HG03064 (cell line): Measurements from ENCODE around the gene UBE2J2.
"Not testable (repeated sequence)": the region's sequence is repeated elsewhere in the genome, so short reads cannot be mapped to it uniquely, and the experiment has no call there.

Experiments used
- ATAC-seq: cut with Tn5 transposase; IDR thresholded peaks from one replicate; pipeline ENCODE4 v1.9.1; 2021; ENCODE audit warnings: low read depth; ENCODE audit not compliant: unreplicated experiment

Gene UBE2J2

DNA sequence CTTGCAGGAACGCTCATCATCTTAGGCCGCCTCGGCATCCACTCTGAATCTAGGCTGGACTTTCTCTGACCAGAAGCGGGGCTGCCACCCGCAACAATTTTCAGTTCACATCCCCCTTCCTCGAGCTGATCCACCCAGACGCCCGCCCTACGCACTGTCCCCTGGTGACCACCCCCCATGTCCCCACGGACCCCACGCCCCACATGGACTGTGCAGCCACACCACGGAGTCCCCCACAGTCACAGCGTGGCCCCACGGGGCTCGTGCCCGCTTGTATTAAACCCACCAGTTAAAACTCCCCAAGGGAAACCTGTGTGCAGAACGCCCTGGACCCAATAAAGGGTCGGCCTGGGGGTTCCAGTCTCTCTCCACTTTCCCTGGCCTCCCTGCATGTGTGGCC, 14.1 kb downstream of the UBE2J2 start:
- ATAC-seq, result no peak

DNA sequence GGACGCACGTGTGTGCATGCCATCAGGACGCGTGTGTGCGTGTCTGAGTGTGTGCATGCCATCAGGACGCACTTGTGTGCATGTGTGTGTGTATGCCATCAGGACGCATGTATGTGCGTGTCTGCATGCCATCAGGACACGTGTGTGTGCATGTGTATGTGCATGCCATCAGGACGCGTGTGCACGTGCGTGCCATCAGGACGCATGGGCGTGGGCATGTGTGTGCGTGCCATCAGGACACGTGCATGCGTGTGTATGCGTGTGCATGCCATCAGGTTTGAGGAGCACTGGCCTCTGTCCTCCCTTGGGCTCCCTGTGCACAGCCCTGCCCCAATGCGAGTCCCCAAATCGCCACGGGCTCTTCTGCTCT, 14.6 kb downstream of the UBE2J2 start:
- ATAC-seq, result no peak

DNA sequence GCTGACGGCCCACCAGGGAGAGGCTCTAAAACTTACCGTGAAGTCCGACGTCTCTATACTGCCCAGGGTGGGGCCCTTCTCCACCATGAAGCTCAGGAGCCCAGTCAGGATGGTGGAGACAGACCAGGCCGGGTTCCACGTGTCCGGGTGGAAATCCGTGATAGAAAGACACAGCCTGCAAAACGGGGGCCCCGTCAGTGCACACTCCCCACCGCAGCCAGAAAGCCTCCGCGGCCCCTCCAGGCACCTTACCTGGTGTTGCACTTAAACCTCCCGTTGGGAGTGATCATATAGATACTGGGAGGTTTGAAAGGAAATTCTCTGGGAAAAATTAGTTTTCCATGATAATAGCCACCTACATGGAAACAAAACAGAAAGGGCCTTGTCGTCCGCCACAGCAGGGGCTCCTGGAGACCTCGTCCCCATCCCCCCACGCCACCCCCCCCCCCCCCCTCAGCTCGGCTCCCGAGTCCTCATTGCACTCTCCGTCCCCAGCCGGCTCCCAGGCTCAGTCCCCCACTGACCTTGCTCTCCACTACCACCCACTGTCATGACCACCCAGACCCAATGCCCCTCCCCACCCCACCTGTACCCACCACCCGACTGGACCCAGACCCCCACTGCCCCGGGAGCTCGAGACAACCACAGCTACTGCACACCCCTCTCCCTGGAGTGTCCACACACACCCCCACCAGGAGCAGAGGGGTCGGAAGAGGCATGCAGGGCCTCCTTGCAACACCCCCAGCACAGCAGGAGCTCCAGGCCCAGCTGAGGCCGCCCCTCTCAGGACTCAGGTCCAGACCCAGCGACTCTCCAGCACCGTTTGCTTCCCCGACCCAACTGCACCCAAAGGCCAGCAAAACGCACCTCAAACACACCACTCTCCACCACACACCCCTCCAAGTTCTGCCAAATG, 16.4 kb downstream of the UBE2J2 start:
- ATAC-seq, result no peak

DNA sequence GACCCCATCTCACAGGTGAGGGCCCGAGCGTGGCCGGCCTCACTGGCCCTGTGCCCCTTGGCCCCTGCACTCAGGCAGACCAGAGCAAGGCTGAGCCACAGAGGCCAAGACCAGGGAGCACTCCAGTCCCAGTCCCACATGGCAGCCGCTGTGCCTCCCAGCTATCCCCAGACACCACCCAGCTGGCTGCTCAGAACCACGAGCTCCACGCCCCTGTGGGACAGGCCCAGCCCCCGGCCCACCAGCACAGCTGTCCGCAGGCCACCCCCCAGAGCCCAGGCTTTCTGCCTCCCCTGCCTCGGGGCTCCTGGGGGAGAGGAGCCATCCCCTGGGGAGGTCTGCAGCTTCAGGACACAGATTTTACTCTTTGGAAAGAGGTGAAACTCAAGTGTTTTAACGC, 18.0 kb downstream of the UBE2J2 start:
- no peak for ATAC-seq

DNA sequence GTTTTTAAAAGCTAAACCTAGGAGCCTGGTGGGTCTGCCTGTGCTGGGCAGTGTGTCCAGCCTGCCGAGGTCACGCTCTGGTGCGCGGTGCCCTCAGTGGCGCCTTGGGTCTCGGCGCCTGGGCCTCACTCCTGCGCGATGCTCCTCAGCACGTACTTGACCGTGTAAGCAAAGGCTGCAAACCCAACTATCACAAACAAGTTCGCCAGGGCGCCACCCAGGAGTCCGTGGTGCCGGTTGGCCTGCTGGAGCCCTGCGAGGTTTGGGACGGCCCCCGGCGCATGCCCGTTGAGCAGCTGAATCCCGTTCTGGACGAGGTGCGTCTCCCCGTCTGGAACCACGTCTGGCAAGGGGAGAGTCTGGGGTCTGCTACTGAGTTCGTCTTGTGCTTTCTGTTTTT, 18.6 kb downstream of the UBE2J2 start:
- no peak for ATAC-seq

DNA sequence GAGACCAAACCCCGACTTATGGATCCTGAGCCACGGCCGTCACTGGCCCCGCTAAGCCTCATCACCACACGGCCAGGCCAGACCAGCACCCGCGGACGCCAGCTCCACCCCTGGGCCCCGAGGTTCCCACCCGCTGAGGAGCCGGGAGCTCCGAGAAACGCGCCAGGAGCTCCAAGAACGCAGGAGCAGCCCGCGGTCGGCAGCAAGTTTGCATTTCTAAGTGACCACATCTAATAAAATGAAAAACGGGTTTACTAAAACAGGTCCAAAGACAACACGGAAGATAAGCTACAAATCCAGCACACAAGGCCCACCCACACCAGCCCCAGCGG, 19.0 kb downstream of the UBE2J2 start:
- ATAC-seq, result no peak

DNA sequence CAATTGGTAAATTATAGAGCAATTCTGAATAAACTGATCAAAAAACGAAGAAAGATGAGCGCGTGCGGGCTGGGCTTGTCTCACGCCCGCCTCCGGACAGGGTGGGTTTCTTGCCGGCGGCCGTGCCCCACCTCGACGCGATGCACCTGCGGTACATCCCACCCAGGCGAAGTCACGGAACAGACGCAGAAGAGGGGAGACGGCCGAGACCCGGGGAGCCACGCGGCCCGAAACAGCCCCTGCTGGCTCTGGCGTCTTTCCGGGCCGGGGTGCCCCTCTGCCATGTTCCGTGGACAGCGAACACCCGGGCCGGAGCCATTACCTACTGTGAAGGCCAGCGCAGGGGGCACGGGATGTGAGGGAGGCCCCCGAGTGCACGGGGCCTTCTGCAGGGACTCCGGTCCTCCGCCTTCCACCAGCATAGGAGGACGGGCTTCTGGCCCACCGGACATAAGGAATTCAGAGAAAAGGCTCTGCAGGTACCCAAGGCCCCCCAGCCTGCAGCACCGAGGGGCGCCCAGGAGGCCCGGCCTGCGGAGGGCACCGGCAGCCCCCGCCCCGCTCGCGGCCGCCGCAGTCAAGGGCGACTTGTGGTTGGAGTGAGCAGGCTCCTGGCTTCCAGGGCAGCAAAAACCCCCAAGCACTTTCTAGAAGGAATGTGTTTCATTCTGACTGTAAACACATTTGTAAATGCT, 19.5 kb downstream of the UBE2J2 start:
- no peak for ATAC-seq

DNA sequence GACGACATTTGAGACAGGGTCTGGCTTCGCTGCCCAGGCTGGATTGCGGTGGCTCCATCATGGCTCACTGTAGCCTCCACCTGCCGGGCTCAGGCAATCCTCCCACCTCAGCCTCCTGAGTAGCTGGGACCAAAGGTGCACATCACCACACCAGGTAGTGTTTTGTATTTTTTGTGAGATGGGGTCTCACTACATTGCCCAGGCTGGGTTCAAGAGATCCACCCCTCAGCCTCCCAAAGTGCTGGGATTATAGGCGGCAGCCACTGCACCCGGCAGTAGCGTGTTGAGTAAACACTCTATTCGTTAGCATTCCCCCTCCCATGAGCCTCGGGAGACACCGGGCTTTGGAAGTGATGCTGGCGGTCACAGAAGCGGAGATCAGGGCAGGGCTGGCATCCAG, 20.3 kb downstream of the UBE2J2 start:
- no peak for ATAC-seq

DNA sequence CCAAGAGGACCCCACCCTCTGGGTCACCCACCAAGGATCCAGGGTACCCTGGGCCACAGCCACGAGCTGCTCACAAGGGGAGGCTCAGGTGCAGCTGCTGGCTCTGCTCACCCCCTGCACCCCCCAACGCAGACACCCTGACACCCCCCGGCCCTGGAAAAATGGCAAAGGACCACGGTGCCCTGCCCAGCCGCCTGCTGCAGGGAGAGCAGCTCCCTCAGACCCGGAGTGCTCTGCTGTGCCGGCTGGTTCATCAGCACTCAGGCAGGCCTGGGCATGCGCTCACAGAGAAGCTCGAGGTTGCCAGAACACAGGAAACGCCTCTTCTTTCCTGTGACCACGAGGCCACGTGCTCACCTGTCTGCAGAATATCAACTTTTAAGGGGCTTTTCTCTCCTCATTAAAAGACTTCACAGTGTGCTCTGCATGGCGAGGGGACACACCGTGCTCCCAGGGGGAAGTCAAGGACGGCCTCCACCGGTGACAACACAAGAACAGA, 22.8 kb downstream of the UBE2J2 start:
- no peak for ATAC-seq

DNA sequence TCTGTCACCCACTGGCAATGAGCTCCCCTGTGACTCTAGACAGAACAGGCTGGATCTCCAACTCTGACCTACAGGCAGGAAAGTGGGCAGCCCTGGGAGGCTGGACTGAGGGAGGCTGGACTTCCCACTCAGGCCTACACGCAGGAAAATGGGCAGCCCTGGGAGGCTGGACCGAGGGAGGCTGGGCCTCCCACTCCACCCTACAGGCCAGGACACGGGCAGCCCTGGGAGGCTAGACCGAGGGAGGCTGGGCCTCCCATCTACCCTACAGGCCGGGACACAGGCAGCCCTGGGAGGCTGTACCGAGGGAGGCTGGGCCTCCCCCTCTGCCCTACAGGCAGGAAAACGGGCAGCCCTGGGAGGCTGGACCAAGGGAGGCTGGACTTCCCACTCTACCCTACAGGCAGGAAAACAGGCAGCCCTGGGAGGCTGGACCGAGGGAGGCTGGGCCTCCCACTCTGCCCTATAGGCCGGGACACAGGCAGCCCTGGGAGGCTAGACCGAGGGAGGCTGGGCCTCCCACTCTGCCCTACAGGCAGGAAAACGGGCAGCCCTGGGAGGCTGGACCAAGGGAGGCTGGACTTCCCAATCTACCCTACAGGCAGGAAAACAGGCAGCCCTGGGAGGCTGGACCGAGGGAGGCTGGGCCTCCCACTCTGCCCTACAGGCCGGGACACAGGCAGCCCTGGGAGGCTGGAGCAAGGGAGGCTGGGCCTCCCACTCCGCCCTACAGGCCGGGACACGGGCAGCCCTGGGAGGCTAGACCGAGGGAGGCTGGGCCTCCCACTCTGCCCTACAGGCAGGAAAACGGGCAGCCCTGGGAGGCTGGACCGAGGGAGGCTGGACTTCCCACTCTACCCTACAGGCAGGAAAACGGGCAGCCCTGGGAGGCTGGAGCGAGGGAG, 25.4 kb downstream of the UBE2J2 start:
- not testable (repeated sequence) for ATAC-seq

DNA sequence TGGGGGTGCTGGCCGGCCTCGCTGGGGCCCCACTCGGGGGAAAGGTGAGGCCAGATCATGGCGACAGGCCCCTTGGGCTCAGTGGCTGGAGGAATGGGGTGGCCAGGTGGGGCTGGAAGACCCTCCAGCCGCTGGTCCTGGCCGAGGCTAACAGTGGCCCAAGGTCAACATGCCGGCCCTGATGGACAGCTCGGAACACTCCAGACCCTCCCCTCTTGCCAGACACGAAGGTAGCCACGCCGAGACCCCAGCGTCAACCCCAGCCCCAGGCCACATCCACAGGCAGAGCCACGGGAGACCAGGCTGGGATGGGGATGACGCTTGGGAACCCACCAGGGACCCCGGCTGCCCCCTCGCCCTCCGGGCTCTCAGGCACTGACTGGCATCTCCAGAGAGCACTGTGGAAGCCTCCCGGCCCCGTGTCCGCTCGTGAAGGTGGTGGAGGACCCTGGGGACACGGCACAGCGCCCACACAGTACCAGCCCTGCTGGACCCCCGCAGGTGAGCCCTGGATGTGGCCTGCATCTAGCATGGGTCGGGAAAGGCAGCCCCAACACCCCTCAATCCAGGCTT, 26.2 kb downstream of the UBE2J2 start:
- no peak for ATAC-seq

DNA sequence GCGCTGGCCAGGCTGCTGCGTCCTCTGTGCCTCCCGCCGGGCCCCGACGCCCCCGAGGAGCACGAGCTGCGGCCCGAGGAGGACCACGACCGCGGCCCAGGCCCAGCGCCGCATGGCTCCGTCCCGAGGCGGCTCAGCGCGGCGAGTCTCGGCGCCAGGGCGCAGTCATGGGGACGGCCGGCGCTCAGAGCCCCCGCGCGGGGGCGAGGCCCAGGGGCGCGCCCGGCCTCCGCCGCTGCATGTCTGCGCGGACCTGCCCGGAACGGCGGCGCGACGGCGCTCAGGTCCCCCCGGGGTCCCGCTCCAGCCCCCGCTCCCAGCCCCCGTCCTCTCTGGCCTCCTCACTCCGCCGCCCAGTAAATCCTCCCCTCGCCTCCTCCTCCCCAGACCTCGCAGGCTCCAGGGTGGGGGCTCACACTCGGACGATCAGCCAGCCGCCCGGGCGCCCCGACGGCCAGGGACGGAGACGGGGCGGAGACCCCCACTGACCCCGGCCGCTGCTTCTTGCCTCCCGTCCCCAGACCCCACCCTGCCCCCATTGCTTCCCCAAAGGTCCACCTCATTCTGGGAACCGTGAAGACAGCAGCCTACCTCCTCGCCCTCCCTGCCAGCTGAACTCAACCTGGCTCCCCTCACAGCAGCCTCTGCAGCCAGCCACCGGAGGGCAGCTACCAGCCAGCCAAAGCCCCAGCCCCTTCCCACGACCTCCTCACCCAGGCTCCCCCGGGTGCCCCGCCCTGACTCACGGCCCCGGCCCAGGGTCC, 26.9 kb downstream of the UBE2J2 start, which contains the start of gene C1QTNF12:
Gene C1QTNF12 (minus strand): TSS at position 146 of the 764 bp plus-strand sequence. CDS start 32 bp downstream, at position 114.
- no peak for ATAC-seq

DNA sequence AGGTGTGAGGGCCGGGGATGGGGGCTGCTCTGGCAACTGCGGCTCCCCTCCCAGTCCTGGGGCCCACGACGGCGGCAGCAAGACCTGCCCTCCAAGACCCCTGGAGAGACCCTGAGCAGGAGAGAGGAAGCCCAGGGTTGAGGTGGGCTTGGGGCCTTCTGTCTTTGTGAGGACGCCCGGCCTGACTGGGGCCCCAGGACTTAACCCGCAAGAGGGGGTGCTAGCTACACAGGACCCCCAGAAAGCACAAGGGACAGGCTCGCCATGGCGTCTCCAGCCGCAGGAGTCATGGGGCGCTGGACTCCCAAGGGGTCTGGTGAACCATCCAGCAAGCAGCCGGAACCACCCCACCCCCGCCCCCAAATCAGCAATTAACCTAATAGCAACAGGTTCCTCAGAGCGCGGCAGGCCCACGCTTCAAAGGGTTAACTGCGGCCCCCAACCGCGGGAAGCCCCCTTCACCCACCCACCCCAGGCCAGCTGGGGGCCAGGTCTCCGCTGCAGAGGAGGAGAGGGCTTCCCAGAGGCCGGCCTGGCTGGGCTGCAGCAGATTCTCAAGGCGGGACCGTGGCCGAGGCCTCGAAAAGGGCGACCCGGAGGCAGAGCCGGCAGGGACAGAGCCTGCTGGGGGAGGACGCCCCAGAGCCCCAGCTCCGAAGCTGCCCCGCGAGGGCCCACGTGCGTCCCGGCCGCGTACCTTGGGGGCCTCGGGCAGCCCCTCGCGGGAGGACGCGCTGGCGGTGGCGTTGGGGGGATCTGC, 27.7 kb downstream of the UBE2J2 start:
- ATAC-seq, result no peak

DNA sequence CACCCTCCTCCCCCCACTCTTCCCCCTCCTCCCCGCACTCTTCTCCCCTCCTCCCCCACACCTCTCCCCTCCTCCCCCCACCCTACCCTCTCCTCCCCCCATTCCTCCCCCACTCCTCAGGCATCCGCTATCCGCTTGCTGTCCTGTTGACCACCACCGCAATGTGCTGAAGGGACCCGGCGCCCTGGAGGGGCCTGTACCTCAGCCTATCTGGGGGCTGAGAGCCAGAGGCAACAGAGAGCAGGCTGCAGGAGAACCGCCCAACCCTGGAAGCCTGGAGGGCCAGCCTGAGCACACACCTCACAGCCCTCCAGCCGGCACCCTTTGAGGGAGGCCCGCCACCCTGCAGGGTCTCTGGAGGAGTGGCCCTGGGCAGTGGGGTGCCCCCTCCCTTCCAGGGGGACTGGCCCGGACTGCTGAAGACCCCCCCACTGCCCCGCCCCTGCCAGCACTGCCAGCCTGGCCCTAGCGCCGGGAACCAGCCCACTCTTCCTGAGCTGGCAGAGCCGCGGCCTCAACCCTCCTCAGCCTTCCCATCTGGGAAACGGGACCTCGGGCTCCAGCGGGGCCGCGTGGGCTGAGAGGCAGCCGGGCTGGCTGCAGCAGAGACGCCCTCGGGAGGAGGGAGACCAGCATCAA, 28.4 kb downstream of the UBE2J2 start:
- ATAC-seq, result no peak

DNA sequence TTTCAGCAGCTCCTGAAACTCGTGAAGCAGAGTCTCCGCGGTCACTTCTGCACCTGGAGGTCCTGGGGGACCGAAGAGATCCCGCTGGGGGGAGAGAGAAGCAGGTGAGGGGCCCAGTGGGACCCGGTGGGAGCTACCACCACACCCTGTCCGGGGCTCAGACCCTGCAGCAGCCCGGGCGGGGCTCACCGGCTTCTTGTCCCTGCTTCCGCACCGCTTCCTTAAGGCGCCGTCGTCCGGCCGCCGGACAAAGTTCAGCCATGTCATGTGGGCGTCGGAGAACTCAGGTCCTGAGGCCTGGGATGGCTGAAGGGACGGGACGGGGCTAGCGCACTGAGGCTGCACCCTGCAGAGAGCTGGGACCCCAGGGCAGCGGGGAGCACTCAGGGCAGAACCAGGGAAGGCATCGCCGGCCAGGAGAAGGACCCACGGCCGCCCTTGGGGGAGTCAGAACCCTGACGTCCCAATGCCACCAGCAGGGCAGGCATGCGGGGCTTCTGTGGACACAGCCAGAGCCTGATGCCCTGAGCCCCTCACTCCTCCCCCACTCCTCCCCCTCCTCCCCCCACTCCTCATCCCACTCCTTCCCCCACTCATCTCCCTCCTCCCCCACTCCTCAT, 29.4 kb downstream of the UBE2J2 start:
- no peak for ATAC-seq

DNA sequence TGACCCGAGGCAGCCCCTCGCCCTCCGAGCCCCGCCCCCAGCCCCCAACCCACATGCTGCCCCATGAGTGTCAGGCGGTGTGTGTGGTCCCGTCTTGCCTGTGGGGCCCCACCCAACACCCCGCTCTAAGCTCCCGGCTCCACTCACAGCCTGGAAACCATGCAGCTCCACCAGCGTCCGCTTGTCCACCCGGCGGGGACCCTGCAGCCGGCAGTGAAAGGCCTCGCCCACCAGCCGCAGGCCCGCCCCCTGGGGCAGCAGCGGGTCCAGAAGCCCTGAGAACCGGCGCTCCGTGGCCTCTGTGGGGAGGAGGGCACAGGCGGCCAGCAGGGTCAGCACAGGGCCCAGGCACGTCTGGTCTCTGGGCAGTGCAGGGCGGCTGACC, 29.9 kb downstream of the UBE2J2 start:
- no peak for ATAC-seq

DNA sequence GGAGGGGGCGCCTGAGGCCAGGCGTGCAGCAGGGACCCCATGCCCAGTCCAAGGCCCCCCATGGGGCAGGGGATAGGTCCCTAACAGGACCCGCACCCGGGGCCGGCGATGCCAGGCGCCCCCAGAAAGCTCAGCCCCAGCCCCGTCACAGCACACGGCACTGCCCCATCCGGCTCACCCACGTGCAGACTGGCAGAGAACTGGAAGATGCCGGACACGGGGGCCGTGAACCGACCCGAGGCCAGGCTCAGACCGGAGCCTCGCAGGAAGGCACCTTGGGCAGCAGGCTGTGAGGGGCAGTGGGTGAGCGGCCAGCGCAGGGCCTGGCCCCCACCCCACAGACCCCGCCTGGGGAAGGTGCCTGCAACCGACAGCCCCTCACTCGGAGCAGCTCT, 30.4 kb downstream of the UBE2J2 start:
- no peak for ATAC-seq
